Esophagus muscularis mucosa (tissue), 3 donors: ENCODE data around the gene TAMALIN.

ENCODE experiments used
- CTCF ChIP-seq, 3 experiments: fragments of 200-600 bp in 2 of 3; fragments of 450-650 bp in 1 of 3; sonication (generic) in 2 of 3; IDR thresholded peaks; one replicate each; pipeline ENCODE4 v1.5.1; 2017 to 2019; ENCODE audit warnings: antibody characterized with exemption in 3 of 3, mild to moderate bottlenecking in 2 of 3, moderate library complexity in 1 of 3
- POLR2A ChIP-seq: fragments of 450-650 bp; IDR thresholded peaks from one replicate; pipeline ENCODE4 v1.6.1; 2017; ENCODE audit warnings: antibody characterized with exemption, moderate library complexity, mild to moderate bottlenecking, low read depth

- TF ChIP-seq CTCF (IDR thresholded peaks at IDR 0.05) (no peak), POLR2A (no peak)
Measured at GRCh38 chr12:52026263-52026662, 19.5 kb downstream of the TAMALIN start.
